ENCODE data around the gene AGTR2. TPM values are rescaled to one million over a fixed set of nuclear protein-coding genes. Genes with fewer than 3 reads are reported as not detected.

AGTR2 gene
- total and polyA plus RNA-seq, 2 experiments from 2014 or later = not detected

DNA sequence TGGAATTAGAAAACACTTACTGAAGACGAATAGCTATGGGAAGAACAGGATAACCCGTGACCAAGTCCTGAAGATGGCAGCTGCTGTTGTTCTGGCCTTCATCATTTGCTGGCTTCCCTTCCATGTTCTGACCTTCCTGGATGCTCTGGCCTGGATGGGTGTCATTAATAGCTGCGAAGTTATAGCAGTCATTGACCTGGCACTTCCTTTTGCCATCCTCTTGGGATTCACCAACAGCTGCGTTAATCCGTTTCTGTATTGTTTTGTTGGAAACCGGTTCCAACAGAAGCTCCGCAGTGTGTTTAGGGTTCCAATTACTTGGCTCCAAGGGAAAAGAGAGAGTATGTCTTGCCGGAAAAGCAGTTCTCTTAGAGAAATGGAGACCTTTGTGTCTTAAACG is 2.4 kb downstream of the AGTR2 start (continued):
- TF ChIP-seq, protein P1, sequence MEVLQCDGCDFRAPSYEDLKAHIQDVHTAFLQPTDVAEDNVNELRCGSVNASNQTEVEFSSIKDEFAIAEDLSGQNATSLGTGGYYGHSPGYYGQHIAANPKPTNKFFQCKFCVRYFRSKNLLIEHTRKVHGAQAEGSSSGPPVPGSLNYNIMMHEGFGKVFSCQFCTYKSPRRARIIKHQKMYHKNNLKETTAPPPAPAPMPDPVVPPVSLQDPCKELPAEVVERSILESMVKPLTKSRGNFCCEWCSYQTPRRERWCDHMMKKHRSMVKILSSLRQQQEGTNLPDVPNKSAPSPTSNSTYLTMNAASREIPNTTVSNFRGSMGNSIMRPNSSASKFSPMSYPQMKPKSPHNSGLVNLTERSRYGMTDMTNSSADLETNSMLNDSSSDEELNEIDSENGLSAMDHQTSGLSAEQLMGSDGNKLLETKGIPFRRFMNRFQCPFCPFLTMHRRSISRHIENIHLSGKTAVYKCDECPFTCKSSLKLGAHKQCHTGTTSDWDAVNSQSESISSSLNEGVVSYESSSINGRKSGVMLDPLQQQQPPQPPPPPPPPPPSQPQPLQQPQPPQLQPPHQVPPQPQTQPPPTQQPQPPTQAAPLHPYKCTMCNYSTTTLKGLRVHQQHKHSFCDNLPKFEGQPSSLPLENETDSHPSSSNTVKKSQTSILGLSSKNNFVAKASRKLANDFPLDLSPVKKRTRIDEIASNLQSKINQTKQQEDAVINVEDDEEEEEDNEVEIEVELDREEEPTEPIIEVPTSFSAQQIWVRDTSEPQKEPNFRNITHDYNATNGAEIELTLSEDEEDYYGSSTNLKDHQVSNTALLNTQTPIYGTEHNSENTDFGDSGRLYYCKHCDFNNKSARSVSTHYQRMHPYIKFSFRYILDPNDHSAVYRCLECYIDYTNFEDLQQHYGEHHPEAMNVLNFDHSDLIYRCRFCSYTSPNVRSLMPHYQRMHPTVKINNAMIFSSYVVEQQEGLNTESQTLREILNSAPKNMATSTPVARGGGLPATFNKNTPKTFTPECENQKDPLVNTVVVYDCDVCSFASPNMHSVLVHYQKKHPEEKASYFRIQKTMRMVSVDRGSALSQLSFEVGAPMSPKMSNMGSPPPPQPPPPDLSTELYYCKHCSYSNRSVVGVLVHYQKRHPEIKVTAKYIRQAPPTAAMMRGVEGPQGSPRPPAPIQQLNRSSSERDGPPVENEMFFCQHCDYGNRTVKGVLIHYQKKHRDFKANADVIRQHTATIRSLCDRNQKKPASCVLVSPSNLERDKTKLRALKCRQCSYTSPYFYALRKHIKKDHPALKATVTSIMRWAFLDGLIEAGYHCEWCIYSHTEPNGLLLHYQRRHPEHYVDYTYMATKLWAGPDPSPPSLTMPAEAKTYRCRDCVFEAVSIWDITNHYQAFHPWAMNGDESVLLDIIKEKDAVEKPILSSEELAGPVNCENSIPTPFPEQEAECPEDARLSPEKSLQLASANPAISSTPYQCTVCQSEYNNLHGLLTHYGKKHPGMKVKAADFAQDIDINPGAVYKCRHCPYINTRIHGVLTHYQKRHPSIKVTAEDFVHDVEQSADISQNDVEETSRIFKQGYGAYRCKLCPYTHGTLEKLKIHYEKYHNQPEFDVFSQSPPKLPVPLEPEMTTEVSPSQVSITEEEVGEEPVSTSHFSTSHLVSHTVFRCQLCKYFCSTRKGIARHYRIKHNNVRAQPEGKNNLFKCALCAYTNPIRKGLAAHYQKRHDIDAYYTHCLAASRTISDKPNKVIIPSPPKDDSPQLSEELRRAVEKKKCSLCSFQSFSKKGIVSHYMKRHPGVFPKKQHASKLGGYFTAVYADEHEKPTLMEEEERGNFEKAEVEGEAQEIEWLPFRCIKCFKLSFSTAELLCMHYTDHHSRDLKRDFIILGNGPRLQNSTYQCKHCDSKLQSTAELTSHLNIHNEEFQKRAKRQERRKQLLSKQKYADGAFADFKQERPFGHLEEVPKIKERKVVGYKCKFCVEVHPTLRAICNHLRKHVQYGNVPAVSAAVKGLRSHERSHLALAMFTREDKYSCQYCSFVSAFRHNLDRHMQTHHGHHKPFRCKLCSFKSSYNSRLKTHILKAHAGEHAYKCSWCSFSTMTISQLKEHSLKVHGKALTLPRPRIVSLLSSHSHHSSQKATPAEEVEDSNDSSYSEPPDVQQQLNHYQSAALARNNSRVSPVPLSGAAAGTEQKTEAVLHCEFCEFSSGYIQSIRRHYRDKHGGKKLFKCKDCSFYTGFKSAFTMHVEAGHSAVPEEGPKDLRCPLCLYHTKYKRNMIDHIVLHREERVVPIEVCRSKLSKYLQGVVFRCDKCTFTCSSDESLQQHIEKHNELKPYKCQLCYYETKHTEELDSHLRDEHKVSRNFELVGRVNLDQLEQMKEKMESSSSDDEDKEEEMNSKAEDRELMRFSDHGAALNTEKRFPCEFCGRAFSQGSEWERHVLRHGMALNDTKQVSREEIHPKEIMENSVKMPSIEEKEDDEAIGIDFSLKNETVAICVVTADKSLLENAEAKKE (CRISPR knock-in tag; IDR thresholded peaks at IDR 0.05) = no peak
- TF ChIP-seq ZNF331 (CRISPR knock-in tag; IDR thresholded peaks at IDR 0.05; ENCODE audit: low read depth) = no peak
- TF ChIP-seq JUNB (IDR thresholded peaks at IDR 0.05; ENCODE audit: unreplicated experiment) = no peak
- TF ChIP-seq NANOG (IDR thresholded peaks at IDR 0.05; ENCODE audit: borderline replicate concordance) = no peak
- TF ChIP-seq REST (IDR thresholded peaks at IDR 0.05; ENCODE audit: unreplicated experiment) = no peak
- no peak for TF ChIP-seq ZNF114 (CRISPR knock-in tag; IDR thresholded peaks at IDR 0.05)
- TF ChIP-seq ETS1 (IDR thresholded peaks at IDR 0.05) = no peak

Data from GM23338 (cell line).